Measurements from ENCODE around the gene EMILIN2. TPM values are rescaled to one million over a fixed set of nuclear protein-coding genes. Genes with fewer than 3 reads are reported as not detected.

The EMILIN2 gene
- total RNA-seq, 2 experiments from 2014 or later: 3.2 to 3.3 TPM

GRCh38 chr18:2916184-2916583 is 69.4 kb downstream of the EMILIN2 start:
- H3K27me3 ChIP-seq (ENCODE audit: control insufficient read depth in 1 of 2, insufficient read depth in 2 of 2, low read length in 2 of 2): no peaks in the 10 kb centered on the region
- no peaks in the 10 kb centered on the region for H3K9me3 Mint-ChIP-seq
- no peaks in the 10 kb centered on the region for H3K9me3 ChIP-seq (ENCODE audit: control insufficient read depth in 1 of 2, insufficient read depth in 1 of 2, low read length in 2 of 2)
- intact Hi-C loops (cut with DNase I, micrococcal nuclease): no loop called here
- ChIA-PET POLR2A (no interaction called here), CTCF (interaction anchor here (0.9 kb wide), 1 partner anchor 32 kb away, joined by 3 read pairs; no protein-coding TSS in a partner anchor)
- no peak overlapping the region for H3K4me3 Mint-ChIP-seq
- H3K36me3 Mint-ChIP-seq (ENCODE audit: low read depth): peaks cover 79% of the 10 kb centered on the region
- DNase-seq (no peak), ATAC-seq (ENCODE audit: poor library complexity) (no peak)
- H3K27me3 Mint-ChIP-seq: no peaks in the 10 kb centered on the region
- peak overlapping the region; percentile 74 for H3K27ac Mint-ChIP-seq
- H3K27ac ChIP-seq (ENCODE audit: low read depth in 1 of 2, low read length in 2 of 2): peak overlapping the region in 1 of 2 donors; percentile 34
- H3K4me3 ChIP-seq (ENCODE audit: low read length): no peak overlapping the region
- H3K4me1 ChIP-seq (ENCODE audit: insufficient read depth, low read length): peaks cover 8% of the 10 kb centered on the region
- TF ChIP-seq CTCF (IDR thresholded peaks at IDR 0.05): no peak
- H3K4me1 Mint-ChIP-seq (ENCODE audit: low read depth): peaks cover 23% of the 10 kb centered on the region
- peaks cover 83% of the 10 kb centered on the region for H3K36me3 ChIP-seq (ENCODE audit: insufficient read depth, low read length)

GRCh38 chr18:2917259-2918047 is 70.6 kb downstream of the EMILIN2 start:
- CTCF ChIA-PET: no interaction called here
- Histone ChIP-seq H3K36me3 (ENCODE audit: insufficient read depth, low read length) (peaks cover 92% of the 10 kb centered on the region), H3K4me1 (ENCODE audit: insufficient read depth, low read length) (peaks cover 8% of the 10 kb centered on the region), H3K9me3 (ENCODE audit: control insufficient read depth in 1 of 2, insufficient read depth in 1 of 2, low read length in 2 of 2) (no peaks in the 10 kb centered on the region), H3K27me3 (ENCODE audit: control insufficient read depth in 1 of 2, insufficient read depth in 2 of 2, low read length in 2 of 2) (no peaks in the 10 kb centered on the region), H3K4me3 (ENCODE audit: low read length) (no peak overlapping the region), H3K27ac (ENCODE audit: low read depth in 1 of 2, low read length in 2 of 2) (peak overlapping the region; percentile 20 to 21)
- DNase-seq (no peak), ATAC-seq (ENCODE audit: poor library complexity) (no peak)
- Mint-ChIP-seq H3K27me3 (no peaks in the 10 kb centered on the region), H3K36me3 (ENCODE audit: low read depth) (peaks cover 92% of the 10 kb centered on the region), H3K9me3 (no peaks in the 10 kb centered on the region), H3K27ac (peak overlapping the region; percentile 74), H3K4me3 (no peak overlapping the region), H3K4me1 (ENCODE audit: low read depth) (peaks cover 23% of the 10 kb centered on the region)
- POLR2A ChIA-PET: no interaction called here
- no peak for TF ChIP-seq CTCF (IDR thresholded peaks at IDR 0.05)
- intact Hi-C loops (cut with DNase I, micrococcal nuclease): no loop called here

GRCh38 chr18:2918761-2919550 is 72.2 kb downstream of the EMILIN2 start:
- Mint-ChIP-seq H3K27ac (peak overlapping the region; percentile 74), H3K27me3 (no peaks in the 10 kb centered on the region), H3K36me3 (ENCODE audit: low read depth) (peaks cover 99% of the 10 kb centered on the region), H3K9me3 (no peaks in the 10 kb centered on the region), H3K4me1 (ENCODE audit: low read depth) (peaks cover 23% of the 10 kb centered on the region), H3K4me3 (no peak overlapping the region)
- peaks cover 91% of the 10 kb centered on the region for H3K36me3 ChIP-seq (ENCODE audit: insufficient read depth, low read length)
- intact Hi-C loops (cut with DNase I, micrococcal nuclease): no loop called here
- peak overlapping the region in 1 of 2 donors; percentile 21 for H3K27ac ChIP-seq (ENCODE audit: low read depth in 1 of 2, low read length in 2 of 2)
- peaks cover 8% of the 10 kb centered on the region for H3K4me1 ChIP-seq (ENCODE audit: insufficient read depth, low read length)
- TF ChIP-seq CTCF (IDR thresholded peaks at IDR 0.05): no peak
- no peaks in the 10 kb centered on the region for H3K9me3 ChIP-seq (ENCODE audit: control insufficient read depth in 1 of 2, insufficient read depth in 1 of 2, low read length in 2 of 2)
- ChIA-PET POLR2A (no interaction called here), CTCF (interaction anchor here (0.5 to 1.1 kb wide), 2 partner anchors 30 to 233 kb away, joined by 3 read pairs; no protein-coding TSS in a partner anchor)
- H3K4me3 ChIP-seq (ENCODE audit: low read length): no peak overlapping the region
- no peak for ATAC-seq (ENCODE audit: poor library complexity)
- H3K27me3 ChIP-seq (ENCODE audit: control insufficient read depth in 1 of 2, insufficient read depth in 2 of 2, low read length in 2 of 2): no peaks in the 10 kb centered on the region
- no peak for DNase-seq
